ENCODE measurements around the gene RARRES1.

DNA sequence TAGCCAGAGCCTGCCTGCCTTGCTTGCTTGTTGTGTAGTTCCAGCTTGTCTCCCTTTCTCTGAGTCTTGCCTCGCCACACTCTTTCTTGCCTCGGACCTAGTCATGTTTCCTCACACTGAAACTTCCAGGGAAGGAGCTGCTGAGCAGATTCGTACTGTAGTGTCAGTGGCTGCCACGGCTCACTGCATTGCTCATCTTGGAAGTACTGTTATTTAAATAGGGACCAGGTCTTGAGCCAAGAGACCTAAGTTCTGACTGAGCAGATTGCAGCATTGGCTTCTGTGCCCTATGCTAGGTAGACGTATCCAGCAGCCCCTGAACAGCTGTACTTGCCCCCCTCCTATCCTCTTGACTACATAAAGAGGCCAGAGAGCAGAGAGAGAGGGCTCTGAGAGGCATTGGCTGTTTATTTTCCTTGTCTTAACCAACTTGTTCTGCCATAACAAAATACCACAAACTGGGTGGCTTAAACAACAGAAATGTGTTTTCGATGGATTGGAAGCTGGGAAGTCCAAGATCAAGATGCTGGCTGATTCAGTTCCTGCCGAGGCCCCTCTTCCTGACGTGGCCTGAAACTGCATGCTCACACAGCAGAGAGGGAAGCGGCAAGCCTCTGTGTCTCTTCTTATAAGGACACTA is 5.8 kb upstream of the RARRES1 start:
- TF ChIP-seq TARDBP (IDR thresholded peaks at IDR 0.05) = no peak
- no peak for TF ChIP-seq FOXK2 (IDR thresholded peaks at IDR 0.05)
- TF ChIP-seq SUZ12 (IDR thresholded peaks at IDR 0.05) = no peak
- TF ChIP-seq BHLHE40 (IDR thresholded peaks at IDR 0.05; ENCODE audit: borderline replicate concordance) = no peak
- TF ChIP-seq LEF1 (IDR thresholded peaks at IDR 0.05; ENCODE audit: borderline replicate concordance) = no peak
- no peak for TF ChIP-seq CTBP1 (IDR thresholded peaks at IDR 0.05; ENCODE audit: borderline replicate concordance)
- no peak for TF ChIP-seq FOXM1 (IDR thresholded peaks at IDR 0.05; ENCODE audit: borderline replicate concordance)
- TF ChIP-seq SP1 (IDR thresholded peaks at IDR 0.05) = no peak

All from HEK293T (cell line).